ENCODE results near the gene PRSS35.

GRCh38 chr6:83488861-83489260 lies 23.5 kb upstream of the PRSS35 start:
- TF ChIP-seq CTCF (conservative IDR thresholded peaks at IDR 0.05; ENCODE audit: low read length) (no peak), EZH2phosphoT487 (IDR thresholded peaks at IDR 0.05; ENCODE audit: borderline replicate concordance, low read depth, low read length) (no peak)
